ENCODE results near the gene CFAP45. TPM values are rescaled to one million over a fixed set of nuclear protein-coding genes. Genes with fewer than 3 reads are reported as not detected.

Gene CFAP45
- total RNA-seq, 1 experiment from 2014 or later, result 3.6 TPM

- H3K27ac ChIP-seq (ENCODE audit: low read depth, low read length, poor library complexity, severe bottlenecking), result no peak overlapping the region
- H3K27me3 ChIP-seq (replicated peaks; ENCODE audit: insufficient read depth, low read depth, low read length, poor library complexity), result no peaks in the 10 kb centered on the region
- TF ChIP-seq CTCF (conservative IDR thresholded peaks at IDR 0.05; ENCODE audit: low read depth, low read length) (no peak), EZH2 (IDR thresholded peaks at IDR 0.05; ENCODE audit: borderline replicate concordance, low read depth, low read length, poor library complexity, severe bottlenecking) (no peak)
- H3K4me1 ChIP-seq (ENCODE audit: insufficient read depth, low read length, poor library complexity, severe bottlenecking), result peaks cover 19% of the 10 kb centered on the region
- intact Hi-C loops (cut with micrococcal nuclease; ENCODE audit: unreplicated experiment), result no loop called here
- ChIA-PET POLR2A (ENCODE audit: low non-redundant PET) (no interaction called here), CTCF (no interaction called here)
- H3K36me3 ChIP-seq (ENCODE audit: insufficient read depth, low read length, poor library complexity, severe bottlenecking), result no peaks in the 10 kb centered on the region
- BruUV-seq (replicated peaks), result no TSS peak
- no peak overlapping the region for H3K4me3 ChIP-seq (ENCODE audit: low read depth, low read length, poor library complexity, severe bottlenecking)
- no peak for DNase-seq (ENCODE audit: low spot score)
- H3K9me3 ChIP-seq (ENCODE audit: low read depth, low read length, poor library complexity, severe bottlenecking), result no peaks in the 10 kb centered on the region
Observed at GRCh38 chr1:159928491-159929050, 28.6 kb upstream of the CFAP45 start.

GRCh38 chr1:159927849-159928431, 28.0 kb upstream of the CFAP45 start:
- TF ChIP-seq EZH2 (IDR thresholded peaks at IDR 0.05; ENCODE audit: borderline replicate concordance, low read depth, low read length, poor library complexity, severe bottlenecking), result no peak
- TF ChIP-seq CTCF (conservative IDR thresholded peaks at IDR 0.05; ENCODE audit: low read depth, low read length), result no peak
- no peak overlapping the region for H3K4me3 ChIP-seq (ENCODE audit: low read depth, low read length, poor library complexity, severe bottlenecking)
- BruUV-seq (replicated peaks), result no TSS peak
- intact Hi-C loops (cut with micrococcal nuclease; ENCODE audit: unreplicated experiment), result no loop called here
- no peaks in the 10 kb centered on the region for H3K27me3 ChIP-seq (replicated peaks; ENCODE audit: insufficient read depth, low read depth, low read length, poor library complexity)
- no peaks in the 10 kb centered on the region for H3K9me3 ChIP-seq (ENCODE audit: low read depth, low read length, poor library complexity, severe bottlenecking)
- H3K4me1 ChIP-seq (ENCODE audit: insufficient read depth, low read length, poor library complexity, severe bottlenecking), result peaks cover 23% of the 10 kb centered on the region
- no peak overlapping the region for H3K27ac ChIP-seq (ENCODE audit: low read depth, low read length, poor library complexity, severe bottlenecking)
- CTCF ChIA-PET, result no interaction called here
- H3K36me3 ChIP-seq (ENCODE audit: insufficient read depth, low read length, poor library complexity, severe bottlenecking), result no peaks in the 10 kb centered on the region
- POLR2A ChIA-PET (ENCODE audit: low non-redundant PET), result interaction anchor here (0.6 kb wide), 1 partner anchor 652 kb away, joined by 7 read pairs; no protein-coding TSS in a partner anchor
- no peak for DNase-seq (ENCODE audit: low spot score)

GRCh38 chr1:159927211-159927848, 27.4 kb upstream of the CFAP45 start:
- intact Hi-C loops (cut with micrococcal nuclease; ENCODE audit: unreplicated experiment), result no loop called here
- Histone ChIP-seq H3K36me3 (ENCODE audit: insufficient read depth, low read length, poor library complexity, severe bottlenecking) (no peaks in the 10 kb centered on the region), H3K4me3 (ENCODE audit: low read depth, low read length, poor library complexity, severe bottlenecking) (no peak overlapping the region), H3K27ac (ENCODE audit: low read depth, low read length, poor library complexity, severe bottlenecking) (no peak overlapping the region), H3K4me1 (ENCODE audit: insufficient read depth, low read length, poor library complexity, severe bottlenecking) (peaks cover 21% of the 10 kb centered on the region), H3K27me3 (replicated peaks; ENCODE audit: insufficient read depth, low read depth, low read length, poor library complexity) (no peaks in the 10 kb centered on the region), H3K9me3 (ENCODE audit: low read depth, low read length, poor library complexity, severe bottlenecking) (no peaks in the 10 kb centered on the region)
- no peak for DNase-seq (ENCODE audit: low spot score)
- TF ChIP-seq CTCF (conservative IDR thresholded peaks at IDR 0.05; ENCODE audit: low read depth, low read length) (no peak), EZH2 (IDR thresholded peaks at IDR 0.05; ENCODE audit: borderline replicate concordance, low read depth, low read length, poor library complexity, severe bottlenecking) (no peak)
- ChIA-PET POLR2A (ENCODE audit: low non-redundant PET) (interaction anchor here (0.6 kb wide), 1 partner anchor 651 kb away, joined by 7 read pairs; no protein-coding TSS in a partner anchor), CTCF (no interaction called here)
- no TSS peak for BruUV-seq (replicated peaks)
